Uterus (tissue), 2 donors: ENCODE results near the gene CALHM4.

Experiments
- POLR2A ChIP-seq, 2 donors: fragments of 450-650 bp; IDR thresholded peaks; one replicate each; pipeline ENCODE4 v1.6.1; 2016; ENCODE audit warnings: antibody characterized with exemption in 2 of 2, mild to moderate bottlenecking in 1 of 2, moderate library complexity in 1 of 2
- TF ChIP-seq, protein P1 (sequence below), 4 experiments: fragments of 200-600 bp in 2 of 4; fragments of 450-650 bp in 2 of 4; sonication (generic) in 2 of 4; IDR thresholded peaks; one replicate each; pipeline ENCODE4 v1.5.1; 2016 to 2019; ENCODE audit warnings: antibody characterized with exemption in 4 of 4, mild to moderate bottlenecking in 2 of 4, moderate library complexity in 1 of 4

DNA sequence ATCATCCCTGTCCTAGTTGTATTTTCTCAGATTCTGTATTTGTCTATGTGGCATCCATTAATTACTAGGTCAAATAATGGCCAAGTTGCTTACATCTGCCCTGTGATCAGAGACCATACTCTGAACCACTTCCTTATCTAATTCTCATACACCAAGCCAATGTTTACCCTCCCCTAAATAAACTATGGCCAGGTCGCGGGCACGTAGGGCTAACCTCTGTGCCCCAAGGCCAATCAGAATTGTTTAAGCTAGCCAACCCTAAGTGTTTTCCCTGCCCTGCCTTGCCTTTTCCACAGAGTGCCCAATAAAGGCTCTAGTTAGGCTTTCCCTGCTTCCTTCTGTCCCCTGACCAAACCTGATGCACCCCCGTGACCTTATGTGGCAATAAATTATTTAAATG lies 2.8 kb upstream of the CALHM4 start:
- TF ChIP-seq POLR2A (IDR thresholded peaks at IDR 0.05), result no peak
- TF ChIP-seq, protein P1, sequence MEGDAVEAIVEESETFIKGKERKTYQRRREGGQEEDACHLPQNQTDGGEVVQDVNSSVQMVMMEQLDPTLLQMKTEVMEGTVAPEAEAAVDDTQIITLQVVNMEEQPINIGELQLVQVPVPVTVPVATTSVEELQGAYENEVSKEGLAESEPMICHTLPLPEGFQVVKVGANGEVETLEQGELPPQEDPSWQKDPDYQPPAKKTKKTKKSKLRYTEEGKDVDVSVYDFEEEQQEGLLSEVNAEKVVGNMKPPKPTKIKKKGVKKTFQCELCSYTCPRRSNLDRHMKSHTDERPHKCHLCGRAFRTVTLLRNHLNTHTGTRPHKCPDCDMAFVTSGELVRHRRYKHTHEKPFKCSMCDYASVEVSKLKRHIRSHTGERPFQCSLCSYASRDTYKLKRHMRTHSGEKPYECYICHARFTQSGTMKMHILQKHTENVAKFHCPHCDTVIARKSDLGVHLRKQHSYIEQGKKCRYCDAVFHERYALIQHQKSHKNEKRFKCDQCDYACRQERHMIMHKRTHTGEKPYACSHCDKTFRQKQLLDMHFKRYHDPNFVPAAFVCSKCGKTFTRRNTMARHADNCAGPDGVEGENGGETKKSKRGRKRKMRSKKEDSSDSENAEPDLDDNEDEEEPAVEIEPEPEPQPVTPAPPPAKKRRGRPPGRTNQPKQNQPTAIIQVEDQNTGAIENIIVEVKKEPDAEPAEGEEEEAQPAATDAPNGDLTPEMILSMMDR (IDR thresholded peaks at IDR 0.05), result no peak
